H1 (cell line): Measurements from ENCODE around the gene ACOT7. TPM values are rescaled to one million over a fixed set of nuclear protein-coding genes. Genes with fewer than 3 reads are reported as not detected.

Source experiments
- CBX5 ChIP-seq: fragments of 300-800, 300-1000 bp; sonication (generic); IDR thresholded peaks from 2 replicates; pipeline ENCODE4 v1.7.1; 2016; ENCODE audit warnings: antibody characterized with exemption, low read length, low read depth
- CHD7 ChIP-seq: fragments of 300-600 bp; sonication (generic); IDR thresholded peaks from 2 replicates; pipeline ENCODE4 v1.7.1; 2012; ENCODE audit warnings: low read length, moderate library complexity, mild to moderate bottlenecking, inconsistent platforms; ENCODE audit not compliant: insufficient replicate concordance
- EP300 ChIP-seq, 2 experiments: IDR thresholded peaks; 1 replicate in 1 of 2; 2 replicates in 1 of 2; pipeline ENCODE4 v1.6.1; 2011 to 2012; ENCODE audit warnings: low read depth in 2 of 2, low read length in 2 of 2, mild to moderate bottlenecking in 2 of 2, borderline replicate concordance in 1 of 2, inconsistent platforms in 1 of 2, moderate library complexity in 1 of 2
- EZH2 ChIP-seq: fragments of 200-600 bp; sonication (generic); IDR thresholded peaks from 2 replicates; pipeline ENCODE4 v1.7.1; 2012; ENCODE audit warnings: low read depth, mild to moderate bottlenecking, moderate library complexity, low read length, inconsistent platforms; ENCODE audit not compliant: severe bottlenecking
- GABPA ChIP-seq: IDR thresholded peaks from 2 replicates; pipeline ENCODE4 v1.6.1; 2011; ENCODE audit warnings: mild to moderate bottlenecking, low read length, moderate library complexity, borderline replicate concordance; ENCODE audit not compliant: insufficient read depth
- GTF2F1 ChIP-seq: IDR thresholded peaks from 2 replicates; pipeline ENCODE4 v1.6.1; 2012; ENCODE audit warnings: low read depth, low read length, improper control_type of control experiment, borderline replicate concordance
- KDM5A ChIP-seq: fragments of 200-600 bp; IDR thresholded peaks from 2 replicates; pipeline ENCODE4 v1.7.1; 2012; ENCODE audit warnings: mild to moderate bottlenecking, low read length, inconsistent platforms, mixed read lengths
- PHF8 ChIP-seq: fragments of 200-600 bp; sonication (generic); conservative IDR thresholded peaks from 2 replicates; pipeline ENCODE4 v1.7.1; 2012; ENCODE audit warnings: low read depth, mild to moderate bottlenecking, inconsistent platforms, low read length, moderate library complexity
- RAD21 ChIP-seq, 2 experiments: IDR thresholded peaks in 1 of 2; conservative IDR thresholded peaks in 1 of 2; 2 replicates each; pipeline ENCODE4 v1.6.1; 2011; ENCODE audit warnings: low read depth in 2 of 2, low read length in 2 of 2, improper control_type of control experiment in 1 of 2, inconsistent platforms in 1 of 2, mild to moderate bottlenecking in 1 of 2, moderate library complexity in 1 of 2
- RFX5 ChIP-seq: IDR thresholded peaks from 2 replicates; pipeline ENCODE4 v1.6.1; 2011; ENCODE audit warnings: low read depth, low read length, improper control_type of control experiment, borderline replicate concordance
- SP2 ChIP-seq: IDR thresholded peaks from 2 replicates; pipeline ENCODE4 v1.6.1; 2012; ENCODE audit warnings: mild to moderate bottlenecking, low read length, inconsistent platforms
- polyA plus RNA-seq, 7 experiments: library from polyadenylated mRNA; depleted of rRNA in 3 of 7; stranded (reverse) in 5 of 7; unstranded in 2 of 7; fragments of >200 nt in 5 of 7; fragments of 200-250 nt in 2 of 7; gene quantifications; 1 replicate in 5 of 7; 2 replicates in 1 of 7; 4 replicates in 1 of 7; pipeline versions ENCODE4 v1.2.1 to v1.2.3, GENCODE V29; 2011 to 2013; ENCODE audit warnings: missing spikeins in 2 of 7, mixed read lengths in 2 of 7
- total RNA-seq: library from RNA; stranded (reverse); fragmentation: NEBNext Ultra II Directional; extraction: Animal tissue kit (Norgen Biotek cat#: 25700); gene quantifications from 2 replicates; pipeline ENCODE4 v1.2.1, GENCODE V29; 2021

Gene ACOT7
- total and polyA plus RNA-seq, 2 of the 8 experiments (the other 6 are each of a cell fraction or from before 2014, with no cell fraction given): 151 to 214 TPM

GRCh38 chr1:6235296-6235677 lies 158.3 kb downstream of the ACOT7 start (continued):
- TF ChIP-seq CHD7 (no peak), GTF2F1 (no peak), EP300 (IDR thresholded peaks at IDR 0.05; ENCODE audit: borderline replicate concordance in 1 of 2, low read depth in 2 of 2, low read length in 2 of 2) (no peak), PHF8 (no peak), KDM5A (no peak), RFX5 (no peak), SP2 (no peak), CBX5 (no peak), GABPA (no peak), EZH2 (no peak), RAD21 (IDR thresholded peaks at IDR 0.05 in 1 of 2, conservative IDR thresholded peaks at IDR 0.05 in 1 of 2; ENCODE audit: low read depth in 2 of 2, low read length in 2 of 2) (no peak)
